Measurements from ENCODE around the gene MSI2. TPM values are rescaled to one million over a fixed set of nuclear protein-coding genes. Genes with fewer than 3 reads are reported as not detected.

MSI2 gene
- total RNA-seq, 6 experiments from 2014 or later = 12.0 to 22.6 (median 19.4) TPM

GRCh38 chr17:57733085-57733484 lies 476.8 kb downstream of the MSI2 start:
- no peaks in the 10 kb centered on the region for H3K9me3 ChIP-seq
- WGBS (ENCODE audit: insufficient coverage, low coverage, low lambda C conversion rate, missing lambda C conversion rate) = 93% methylated on average over 2 of the region's 2 CpGs
- H3K4me1 ChIP-seq = peaks cover 0 to 8% (median 0%) of the 10 kb centered on the region in 4 donors
- H3K27me3 ChIP-seq = no peaks in the 10 kb centered on the region
- no peak for ATAC-seq
- no peaks in the 10 kb centered on the region for H3K36me3 ChIP-seq
- intact Hi-C loops (cut with DNase I) = no loop called here
- no peak overlapping the region for H3K27ac ChIP-seq
- TF ChIP-seq POLR2A (IDR thresholded peaks at IDR 0.05) (no peak), CTCF (IDR thresholded peaks at IDR 0.05) (no peak)
- DNase-seq = no peak
- H3K4me3 ChIP-seq = no peak overlapping the region

Small RNA genes within 50 kb of the gene (small RNA-seq; reads per million reads assigned to genes)
- gene RN7SL449P (0 reads per million in 2 experiments), gene RNU7-134P (0 reads per million in 2 experiments)

Other genes starting within 250 kb of the MSI2 start
- 10 to 100 TPM; 31.2 to 58.5 (median 43.1) TPM for gene AKAP1, start 171.3 kb upstream of the MSI2 start, total RNA-seq

Data from right lobe of liver (tissue), 6 donors.